SIG-M5 treated with dmso at 0.1 percent for 504 hours (cell line): Measurements from ENCODE around the gene SLC49A4.

Experiments
- DNase-seq: peaks from one replicate; lab custom pipeline; 2025; ENCODE audit not compliant: unreplicated experiment; lab: John Stamatoyannopoulos, UW

Gene SLC49A4

GRCh38 chr3:122902326-122902725, 107.5 kb downstream of the SLC49A4 start:
- DNase-seq, result no peak

- DNase-seq, result no peak
These were observed 108.3 kb downstream of the SLC49A4 start for GRCh38 chr3:122903171-122903570.

DNA sequence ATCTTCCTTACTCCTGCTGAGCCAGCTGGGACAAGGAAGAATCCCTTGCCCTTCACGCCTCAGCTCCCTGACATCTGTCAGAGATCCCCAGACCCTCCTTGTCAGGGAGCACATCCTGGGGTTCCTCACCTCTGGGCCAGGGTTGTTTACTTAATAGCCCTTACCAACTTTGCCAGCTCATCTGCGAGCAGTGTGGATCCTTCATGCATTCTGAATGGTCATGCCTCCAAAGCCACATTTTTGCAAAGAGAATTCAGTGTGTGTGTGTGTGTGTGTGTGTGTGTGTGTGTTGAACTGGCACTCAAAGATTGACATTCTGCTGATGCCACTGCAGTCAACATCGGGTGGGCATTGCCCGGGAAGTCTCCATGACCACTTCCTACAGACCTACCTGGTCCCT, 112.6 kb downstream of the SLC49A4 start:
- DNase-seq, result no peak

- DNase-seq, result no peak
These were observed 113.4 kb downstream of the SLC49A4 start for GRCh38 chr3:122908251-122908650.

GRCh38 chr3:122911901-122912300, 117.0 kb downstream of the SLC49A4 start:
- DNase-seq, result no peak

- no peak for DNase-seq
These were observed 118.1 kb downstream of the SLC49A4 start for GRCh38 chr3:122912772-122913538.

- DNase-seq, result no peak
These were observed 118.8 kb downstream of the SLC49A4 start for GRCh38 chr3:122913539-122914100.

DNA sequence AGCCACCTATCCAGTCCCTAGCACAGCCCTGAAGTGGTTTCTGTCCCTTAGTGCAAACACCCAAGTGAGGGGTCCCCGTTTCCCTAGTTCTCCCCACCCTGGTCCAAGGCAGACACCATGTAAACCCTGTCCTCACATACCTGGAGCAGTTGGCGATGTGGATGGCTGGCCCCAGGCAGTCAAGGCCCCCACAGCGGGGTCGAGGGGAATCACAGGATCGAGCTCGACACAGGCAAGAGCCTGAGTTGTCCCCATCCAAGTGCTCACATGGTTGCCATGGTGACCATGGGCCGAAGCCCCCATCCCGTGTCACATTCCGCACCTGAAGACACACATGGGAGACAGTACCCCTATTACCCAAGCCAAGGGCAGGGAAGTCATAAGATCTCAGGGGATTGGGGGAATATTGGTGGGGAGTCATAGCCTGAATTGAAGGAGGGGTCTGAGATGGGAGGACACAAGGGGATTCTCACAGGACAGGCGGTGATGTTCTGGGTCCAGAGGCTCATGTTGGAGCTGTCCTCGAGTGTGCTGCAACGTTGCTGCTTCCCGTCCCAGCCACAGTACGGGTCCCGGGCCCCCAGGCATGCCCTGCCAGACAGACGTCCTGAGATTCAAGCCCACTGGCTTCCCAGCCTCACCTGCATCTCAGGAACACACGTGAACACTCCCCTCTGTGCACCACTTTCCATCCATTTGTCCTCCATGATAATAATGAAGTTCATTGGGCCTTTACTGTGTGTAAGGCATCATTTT, 120.6 kb downstream of the SLC49A4 start:
- DNase-seq, result no peak

- no peak for DNase-seq
These were observed 121.2 kb downstream of the SLC49A4 start for GRCh38 chr3:122916084-122916483.

- no peak for DNase-seq
These were observed 121.7 kb downstream of the SLC49A4 start for GRCh38 chr3:122916580-122916979.

- DNase-seq, result no peak
These were observed 122.5 kb downstream of the SLC49A4 start for GRCh38 chr3:122917412-122917811.

DNA sequence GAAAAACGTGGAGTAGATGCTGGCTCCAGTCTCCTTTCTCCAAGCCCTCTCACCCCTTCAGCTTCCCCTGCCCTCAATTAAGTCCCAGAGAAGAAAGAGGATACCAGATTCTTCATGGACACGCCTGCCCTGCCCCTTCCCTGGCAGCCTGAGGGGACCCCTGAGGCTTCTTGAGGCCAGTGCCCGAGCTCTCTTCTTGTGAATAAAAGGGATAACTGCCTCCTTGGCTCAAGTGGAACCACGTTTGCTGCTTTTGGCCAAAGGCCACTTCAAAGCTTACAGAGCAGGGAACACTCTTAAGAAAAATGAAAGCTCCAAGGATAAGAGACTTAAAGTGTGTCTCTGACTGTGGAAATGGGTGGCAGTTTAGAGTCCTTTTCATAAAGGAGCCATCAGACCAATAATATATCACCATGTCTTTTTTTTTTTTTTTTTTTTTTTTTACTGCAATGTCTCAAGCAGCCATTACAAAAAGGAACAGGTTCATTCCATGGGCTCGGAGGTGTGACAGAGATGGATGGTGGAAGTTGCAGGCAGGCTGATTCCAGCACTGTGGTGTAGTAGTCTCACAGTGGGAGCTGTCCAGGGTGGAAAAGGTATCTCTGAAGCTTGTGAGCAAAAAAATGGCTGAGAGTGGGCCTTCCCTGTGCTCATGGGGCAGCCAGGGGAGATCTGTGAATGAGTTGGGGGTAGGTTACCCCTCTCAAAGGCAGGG, 123.9 kb downstream of the SLC49A4 start:
- DNase-seq, result no peak

DNA sequence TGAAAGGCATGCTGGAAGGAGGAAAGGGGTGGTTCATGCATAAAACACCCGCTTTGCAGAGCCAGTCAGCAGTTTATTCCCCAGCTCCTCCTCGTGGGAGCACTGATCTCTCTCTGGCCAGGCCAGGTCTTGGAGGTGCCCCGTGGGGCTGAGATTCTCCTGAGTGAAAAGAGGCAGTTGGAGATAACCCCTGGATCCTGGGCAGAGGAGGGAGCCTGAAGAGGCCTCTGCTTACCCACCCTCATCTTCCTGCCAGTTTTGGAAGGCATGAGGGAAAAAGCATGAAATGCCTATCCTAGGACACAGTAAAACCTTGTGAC, 124.4 kb downstream of the SLC49A4 start:
- DNase-seq, result no peak

- DNase-seq, result no peak
These were observed 126.1 kb downstream of the SLC49A4 start for GRCh38 chr3:122920986-122921385.

DNA sequence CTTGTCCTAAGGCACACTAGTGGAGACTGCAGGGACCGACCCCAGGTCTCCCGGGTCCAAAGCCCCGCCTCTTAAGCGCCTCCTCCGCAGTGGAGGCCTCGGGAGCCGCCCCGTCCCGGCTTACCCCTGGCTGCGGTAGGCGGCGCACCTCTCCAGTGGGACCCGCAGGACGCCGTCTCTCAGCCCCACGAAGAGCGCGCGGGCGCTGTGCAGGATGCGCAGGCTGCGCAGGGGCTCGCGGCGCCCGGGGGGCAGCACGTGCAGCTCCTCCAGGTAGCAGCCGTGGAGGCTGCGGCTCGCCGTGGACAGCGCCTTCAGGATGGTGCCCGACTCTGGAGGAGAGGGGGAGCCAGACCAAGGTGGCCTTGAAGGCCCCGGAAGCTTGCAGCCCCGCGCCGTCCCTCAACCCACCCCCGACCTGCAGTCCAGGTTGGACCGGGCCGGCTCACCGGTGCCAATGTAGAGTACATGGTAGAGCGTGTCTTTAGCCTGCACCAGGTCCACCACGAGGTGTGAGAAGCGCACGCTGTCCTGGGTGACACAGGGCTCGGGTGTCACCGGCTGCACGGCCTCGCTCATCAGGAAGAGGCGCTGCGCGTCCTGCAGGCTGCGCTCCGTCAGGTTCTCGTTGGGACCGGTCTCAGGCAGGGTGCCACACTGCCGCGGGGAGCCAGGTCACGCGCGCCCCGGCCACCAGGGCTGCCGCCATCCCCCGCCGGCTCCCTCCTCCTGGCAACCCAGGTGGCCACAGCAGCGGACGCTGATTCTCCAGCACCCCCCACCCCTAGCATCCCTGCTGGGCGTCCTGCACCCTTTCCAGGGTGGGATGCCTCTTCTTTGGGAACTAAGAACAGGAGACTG, 127.2 kb downstream of the SLC49A4 start:
- peak; percentile 20 for DNase-seq

DNA sequence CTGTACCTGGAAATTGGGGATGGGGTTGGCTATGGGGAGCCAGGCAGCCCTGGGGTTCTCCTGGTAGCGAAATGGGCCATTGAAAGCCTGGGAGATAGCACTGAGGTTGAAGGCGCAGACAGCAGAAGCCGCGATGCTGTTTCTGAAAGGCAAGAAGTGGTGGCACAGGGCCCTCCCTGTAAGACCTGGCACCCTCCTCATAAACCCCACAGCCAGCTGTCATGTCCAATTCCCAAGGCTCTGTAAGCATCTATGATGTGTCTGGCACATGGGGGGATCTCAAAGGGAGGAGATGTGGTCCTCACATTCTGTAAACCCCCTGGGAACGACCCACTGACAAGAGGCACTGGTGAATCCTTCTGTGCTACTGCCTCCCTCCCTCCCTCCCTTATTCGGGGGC, 128.7 kb downstream of the SLC49A4 start:
- DNase-seq, result no peak

- no peak for DNase-seq
These were observed 129.2 kb downstream of the SLC49A4 start for GRCh38 chr3:122924056-122924455.

GRCh38 chr3:122925756-122926155, 130.9 kb downstream of the SLC49A4 start:
- no peak for DNase-seq

DNA sequence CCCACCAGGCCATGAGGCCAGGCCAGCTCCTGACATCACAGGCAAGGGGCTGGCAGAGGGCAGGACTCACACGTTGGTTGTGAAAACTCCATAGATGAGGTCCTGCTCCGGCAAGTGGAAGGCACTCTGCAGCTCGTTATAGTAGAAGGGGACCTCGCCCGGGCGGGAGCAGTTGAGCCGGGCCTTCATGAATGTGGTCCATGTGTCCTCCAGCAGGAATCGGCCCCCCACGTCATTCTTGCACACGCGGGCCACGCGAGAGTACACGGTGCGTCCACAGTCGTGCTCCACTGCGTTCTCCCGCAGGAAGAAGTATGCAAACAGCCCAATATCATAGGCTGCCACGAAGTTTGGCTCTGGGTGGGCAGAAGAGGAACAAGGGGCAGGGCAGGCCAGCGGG, 131.5 kb downstream of the SLC49A4 start:
- no peak for DNase-seq

- DNase-seq, result no peak
These were observed 131.9 kb downstream of the SLC49A4 start for GRCh38 chr3:122926811-122927210.

DNA sequence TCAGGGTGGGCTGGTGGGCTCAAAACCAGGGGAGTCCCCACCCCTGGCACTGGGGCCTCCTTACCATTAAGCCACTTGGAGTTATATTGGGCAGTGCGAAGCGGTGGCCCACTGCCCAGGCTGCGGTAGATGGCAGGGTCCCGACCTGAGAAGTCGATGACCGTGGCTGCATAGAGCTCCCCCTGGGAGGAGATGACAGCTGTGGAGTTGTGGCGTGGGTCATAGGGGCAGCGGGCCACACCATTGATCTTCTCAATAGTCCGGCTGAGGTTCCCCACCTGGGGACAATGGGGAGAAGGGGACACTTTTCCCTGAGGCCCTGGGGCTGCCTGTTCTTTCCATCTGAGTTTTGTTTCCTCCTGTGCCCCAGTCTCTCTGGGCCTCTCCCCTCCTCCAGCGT, 132.9 kb downstream of the SLC49A4 start:
- no peak for DNase-seq
